ENCODE results near the gene TRAPPC11. TPM values are rescaled to one million over a fixed set of nuclear protein-coding genes. Genes with fewer than 3 reads are reported as not detected.

TRAPPC11 gene
- total and polyA plus RNA-seq, 2 of the 4 experiments (the other 2 are of a cell fraction): 25.3 to 56.8 TPM

- no peak for TF ChIP-seq SMC3 (IDR thresholded peaks at IDR 0.05; ENCODE audit: low read depth, low read length)
- TF ChIP-seq RFX5 (IDR thresholded peaks at IDR 0.05; ENCODE audit: low read depth, low read length): no peak
- TF ChIP-seq CHD1 (IDR thresholded peaks at IDR 0.05; ENCODE audit: low read depth, low read length): no peak
- no peak for TF ChIP-seq CEBPB (IDR thresholded peaks at IDR 0.05; ENCODE audit: low read depth, low read length)
- TF ChIP-seq NFE2L2 (IDR thresholded peaks at IDR 0.05; ENCODE audit: low read depth, low read length): no peak
- TF ChIP-seq RCOR1 (IDR thresholded peaks at IDR 0.05; ENCODE audit: insufficient replicate concordance, low read length): no peak
- TF ChIP-seq MAFK (IDR thresholded peaks at IDR 0.05; ENCODE audit: low read depth, low read length): no peak
- no peak for TF ChIP-seq POLR2A (IDR thresholded peaks at IDR 0.05; ENCODE audit: low read depth, low read length)
- TF ChIP-seq USF2 (IDR thresholded peaks at IDR 0.05; ENCODE audit: low read depth, low read length): no peak
- TF ChIP-seq MAZ (IDR thresholded peaks at IDR 0.05; ENCODE audit: borderline replicate concordance, low read depth, low read length): no peak
- TF ChIP-seq FOS (IDR thresholded peaks at IDR 0.05; ENCODE audit: low read depth, low read length): no peak
- TF ChIP-seq CTCF (conservative IDR thresholded peaks at IDR 0.05; ENCODE audit: low read depth, low read length): no peak
- TF ChIP-seq BHLHE40 (IDR thresholded peaks at IDR 0.05; ENCODE audit: low read depth, low read length): no peak
- H4K20me1 ChIP-seq (ENCODE audit: insufficient read depth, low read length): no peaks in the 10 kb centered on the region
- no peaks in the 10 kb centered on the region for H3K27me3 ChIP-seq (ENCODE audit: control insufficient read depth, insufficient read depth, low read length)
- no peak overlapping the region for H2BK15ac ChIP-seq (ENCODE audit: low read depth, low read length)
- no CpG with 5 or more reads among the region's 4 CpGs for WGBS, 2 experiments (ENCODE audit: extremely low coverage in 2 of 2, insufficient read length in 1 of 2)
- ATAC-seq (ENCODE audit: low read depth) (no peak), DNase-seq (no peak)
- no TSS peak for BruUV-seq (replicated peaks)
- no peak overlapping the region for H3K14ac ChIP-seq (replicated peaks; ENCODE audit: low read depth, low read length)
- H2BK5ac ChIP-seq (ENCODE audit: low read depth, low read length, poor library complexity, severe bottlenecking): no peak overlapping the region
- H4K8ac ChIP-seq (ENCODE audit: low read depth in 2 of 2, low read length in 2 of 2): no peak overlapping the region
- H3K9me1 ChIP-seq (ENCODE audit: insufficient read depth, low read length): peaks cover 4% of the 10 kb centered on the region; the same call in 1 of the 2 replicates
- H3K79me1 ChIP-seq (ENCODE audit: low read depth in 1 of 2, low read length in 2 of 2): no peaks in the 10 kb centered on the region
- dilution Hi-C loops (cut with HindIII; ENCODE audit: low sequenced_read_pairs, unreplicated experiment) (no loop called here), in situ Hi-C loops (cut with MboI; ENCODE audit: low sequenced_read_pairs) (no loop called here), intact Hi-C loops (cut with micrococcal nuclease) (no loop called here)
- H3K4me1 ChIP-seq (ENCODE audit: control insufficient read depth, insufficient read depth, low read length): no peaks in the 10 kb centered on the region
- peaks cover 47% of the 10 kb centered on the region for H3K36me3 ChIP-seq (ENCODE audit: control insufficient read depth, insufficient read depth, low read length)
- H2BK20ac ChIP-seq (ENCODE audit: low read depth, low read length): no peak overlapping the region
- H2AK9ac ChIP-seq (replicated peaks; ENCODE audit: low read depth, low read length, poor library complexity): no peak overlapping the region
- H2AK5ac ChIP-seq (ENCODE audit: low read depth, low read length): no peak overlapping the region
- H4K91ac ChIP-seq (ENCODE audit: insufficient read depth, low read depth, low read length): no peak overlapping the region
- H3K18ac ChIP-seq (ENCODE audit: low read depth, low read length): no peak overlapping the region
- no peak overlapping the region for H3K4ac ChIP-seq (ENCODE audit: low read depth, low read length)
- no peak overlapping the region for H3K9ac ChIP-seq (ENCODE audit: low read depth, low read length)
- H3K56ac ChIP-seq (ENCODE audit: extremely low read depth, insufficient read depth, low read length): no peak overlapping the region
- H4K5ac ChIP-seq (ENCODE audit: low read depth, low read length): no peak overlapping the region
- H3K4me3 ChIP-seq (ENCODE audit: insufficient read depth, low read depth, low read length): no peak overlapping the region
- H3K27ac ChIP-seq (ENCODE audit: insufficient read depth, low read length): no peak overlapping the region
- no peak overlapping the region for H2BK120ac ChIP-seq (ENCODE audit: low read depth, low read length)
- no peak overlapping the region for H2AFZ ChIP-seq (replicated peaks; ENCODE audit: low read length, poor library complexity)
- H3K23ac ChIP-seq (ENCODE audit: low read depth, low read length): no peak overlapping the region
- no peak overlapping the region for H3K4me2 ChIP-seq (ENCODE audit: low read depth, low read length)
- CTCF ChIA-PET: no interaction called here
- POLR2A ChIA-PET (ENCODE audit: unreplicated experiment): no interaction called here
- H3K9me3 ChIP-seq (ENCODE audit: control insufficient read depth, insufficient read depth, low read length): no peaks in the 10 kb centered on the region
Observed at GRCh38 chr4:183700407-183700806, 41.3 kb downstream of the TRAPPC11 start.
